HG03039 (cell line): ENCODE data around the gene PTCH1.

ENCODE experiments used
- ATAC-seq: cut with Tn5 transposase; IDR thresholded peaks from one replicate; pipeline ENCODE4 v1.9.1; 2021; ENCODE audit warnings: mild to moderate bottlenecking, moderate library complexity; ENCODE audit not compliant: unreplicated experiment

Gene PTCH1

GRCh38 chr9:95468791-95469190 is 48.0 kb downstream of the PTCH1 start:
- ATAC-seq = no peak

DNA sequence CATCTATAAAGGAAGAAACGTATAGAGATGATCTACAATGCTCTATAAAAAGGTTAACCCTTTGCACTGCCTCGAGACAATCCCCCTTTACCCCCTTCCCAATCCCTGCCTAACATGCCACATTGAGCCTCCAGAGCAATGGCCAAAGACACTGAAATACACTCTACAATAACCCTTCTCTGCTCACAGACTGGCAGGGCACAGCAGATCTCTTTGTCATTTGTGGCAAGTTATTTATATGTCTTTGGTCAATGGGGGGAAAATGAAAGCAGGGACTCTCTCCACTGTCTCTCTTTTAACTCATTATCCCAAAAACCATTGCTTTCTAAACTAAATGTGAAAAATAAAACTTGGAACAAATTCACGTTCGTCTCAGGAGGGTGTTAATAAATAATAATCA is 51.7 kb downstream of the PTCH1 start:
- no peak for ATAC-seq

DNA sequence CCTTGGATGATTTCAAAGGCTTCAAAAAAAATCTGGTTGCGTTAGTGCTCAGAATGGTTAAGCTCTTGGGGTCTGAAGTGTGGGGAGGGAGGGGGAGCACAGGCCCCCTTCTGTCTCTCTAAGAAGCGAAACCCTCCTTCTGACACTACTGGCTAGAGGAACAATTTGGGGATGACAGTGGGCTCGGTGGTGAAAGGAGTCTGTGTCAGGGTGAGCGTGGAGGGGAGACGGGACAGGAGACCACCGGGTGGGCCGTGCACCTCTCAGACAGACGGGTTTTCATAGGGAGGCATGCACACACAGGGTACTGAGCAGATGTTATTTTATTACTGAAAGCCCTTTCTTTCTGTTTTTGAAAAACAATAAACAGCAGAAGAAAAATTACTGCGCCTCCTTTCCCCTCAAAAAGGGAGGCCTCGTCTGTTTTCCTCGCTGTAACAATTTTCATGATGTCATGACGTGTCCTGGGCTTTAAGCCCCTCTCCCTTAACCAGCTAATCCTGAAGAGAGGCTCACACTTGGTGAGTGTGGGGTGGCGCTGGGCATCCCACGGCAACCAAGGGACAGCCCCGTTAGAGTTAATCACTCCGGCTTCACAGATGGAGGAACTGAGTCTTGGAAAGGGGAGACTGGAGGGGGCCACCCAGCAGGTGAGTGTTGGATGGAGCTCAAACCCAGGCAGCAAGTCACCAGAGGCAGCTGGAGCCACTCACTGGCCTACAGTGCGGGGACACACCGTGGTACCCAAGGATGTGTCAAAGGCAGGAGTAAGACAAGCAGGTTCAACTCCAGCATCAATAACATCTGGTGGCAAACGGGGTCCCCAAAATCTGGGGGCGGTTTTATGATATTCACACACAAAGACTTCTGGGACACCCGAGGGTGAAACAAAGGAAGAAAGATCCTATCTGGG is 53.4 kb downstream of the PTCH1 start:
- ATAC-seq = no peak

DNA sequence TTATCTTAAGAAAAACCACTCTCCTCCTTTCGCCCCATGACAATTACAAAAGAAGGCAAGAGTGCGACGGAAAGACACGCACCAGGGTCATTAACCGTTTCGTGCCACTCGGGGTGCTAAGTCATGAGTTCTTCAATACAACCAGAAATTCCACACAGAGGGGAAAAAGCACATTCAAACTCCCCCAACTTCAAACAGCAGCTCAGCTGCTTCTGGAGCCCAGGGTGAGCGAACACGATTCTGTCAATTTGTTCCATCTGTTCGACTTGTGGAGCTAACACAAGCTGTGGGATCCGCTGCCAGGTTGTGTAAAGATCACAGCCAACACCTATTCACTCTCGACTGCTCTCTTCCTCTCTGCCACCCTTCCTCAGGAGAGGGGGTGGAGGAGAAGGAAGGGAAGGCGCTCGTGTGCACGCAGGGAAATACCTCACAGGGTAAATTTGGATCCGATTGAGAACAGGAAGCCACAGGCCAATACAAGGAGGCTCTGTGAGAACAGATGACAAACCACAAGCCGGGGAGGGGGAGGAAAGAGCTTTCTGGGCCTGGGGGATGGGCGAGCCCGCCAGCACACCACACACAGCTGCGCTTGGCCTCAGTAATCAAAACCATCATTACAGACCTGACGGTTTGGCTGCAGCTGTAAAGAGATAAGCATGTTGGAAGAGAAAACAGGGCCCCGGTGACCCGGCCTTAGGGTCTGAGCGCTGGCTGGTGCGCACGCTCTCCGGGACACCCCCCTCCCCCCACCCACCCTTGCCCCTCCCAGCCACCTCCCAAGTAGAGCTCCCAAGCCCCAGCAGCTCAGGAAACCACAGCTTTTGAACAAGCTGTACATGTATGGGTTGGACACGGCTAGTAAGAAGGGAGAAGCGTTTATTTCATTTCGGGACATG is 54.3 kb downstream of the PTCH1 start:
- peak; percentile 86 for ATAC-seq

GRCh38 chr9:95461448-95462248 is 55.1 kb downstream of the PTCH1 start:
- ATAC-seq = no peak

DNA sequence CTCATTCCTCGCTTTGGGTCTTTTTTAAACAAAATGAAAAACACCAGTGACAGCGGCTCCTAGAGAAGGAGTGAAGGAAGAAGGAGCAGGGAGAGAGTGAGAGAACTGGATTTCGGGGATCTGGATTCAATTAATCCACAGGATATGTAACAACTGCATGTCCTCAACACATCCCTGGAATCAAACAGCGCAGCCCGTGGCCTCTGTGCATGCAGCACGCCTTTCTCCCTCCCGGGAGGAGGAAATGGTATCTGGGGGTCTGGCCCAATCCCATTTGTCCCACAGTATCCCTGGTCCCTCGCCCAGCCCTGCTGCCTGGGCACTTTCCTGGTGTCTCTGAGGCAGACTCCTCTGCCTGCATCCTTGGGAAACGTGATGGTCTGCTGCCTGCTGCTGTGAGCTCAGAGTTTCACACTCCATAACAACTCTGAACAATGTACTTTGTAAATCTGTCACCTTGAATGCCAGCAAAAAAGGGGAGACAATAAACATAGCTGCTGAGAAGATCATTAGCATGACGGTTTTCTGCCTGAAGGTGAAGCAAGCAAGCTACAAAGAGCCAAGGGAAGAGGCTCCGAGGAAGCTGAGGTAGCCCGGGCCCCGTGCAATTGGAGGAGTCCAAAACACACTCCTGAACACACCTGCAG is 56.1 kb downstream of the PTCH1 start:
- no peak for ATAC-seq

GRCh38 chr9:95459851-95460517 is 56.8 kb downstream of the PTCH1 start:
- no peak for ATAC-seq

- ATAC-seq = no peak
Observed at GRCh38 chr9:95459178-95459577, 57.6 kb downstream of the PTCH1 start.

DNA sequence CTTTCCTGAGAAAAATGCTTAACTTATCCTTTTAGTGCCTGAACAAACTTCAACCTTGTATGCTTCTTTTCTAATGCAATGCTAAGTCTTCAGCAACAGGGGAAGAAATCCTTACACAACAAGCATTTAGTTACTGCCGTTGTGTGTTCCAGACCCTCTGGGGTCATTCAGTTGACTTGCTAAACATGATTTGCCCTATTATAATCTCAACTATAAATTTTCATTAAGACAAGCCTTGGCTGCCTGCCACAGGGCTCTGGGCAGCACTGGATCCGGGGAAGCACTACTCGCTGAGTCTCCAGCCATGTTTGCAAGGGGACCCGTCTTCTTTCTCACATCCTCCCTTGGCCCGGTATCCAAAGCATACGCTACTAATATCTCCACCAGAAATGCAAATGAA is 58.1 kb downstream of the PTCH1 start:
- no peak for ATAC-seq

- no peak for ATAC-seq
Observed at GRCh38 chr9:95457769-95458168, 59.0 kb downstream of the PTCH1 start.

DNA sequence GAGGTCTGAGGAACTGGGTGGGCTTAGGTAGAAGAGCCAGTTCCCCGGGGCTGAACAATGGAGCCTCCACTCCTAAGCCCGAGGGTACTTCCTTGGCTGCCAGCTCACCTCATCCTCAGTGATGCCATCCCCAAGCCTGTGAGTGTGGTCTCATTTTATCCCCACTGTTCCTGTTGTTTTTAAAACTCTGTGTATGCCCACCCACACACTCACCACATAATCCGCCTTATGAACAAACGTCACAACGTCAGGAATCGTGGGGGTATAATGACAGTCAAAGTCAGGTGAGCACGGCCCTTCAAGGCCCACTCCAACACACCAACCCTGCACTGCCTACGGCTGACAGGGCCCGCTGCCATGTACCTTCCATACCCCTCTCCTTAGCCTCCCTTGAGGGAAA is 61.1 kb downstream of the PTCH1 start:
- ATAC-seq = no peak

DNA sequence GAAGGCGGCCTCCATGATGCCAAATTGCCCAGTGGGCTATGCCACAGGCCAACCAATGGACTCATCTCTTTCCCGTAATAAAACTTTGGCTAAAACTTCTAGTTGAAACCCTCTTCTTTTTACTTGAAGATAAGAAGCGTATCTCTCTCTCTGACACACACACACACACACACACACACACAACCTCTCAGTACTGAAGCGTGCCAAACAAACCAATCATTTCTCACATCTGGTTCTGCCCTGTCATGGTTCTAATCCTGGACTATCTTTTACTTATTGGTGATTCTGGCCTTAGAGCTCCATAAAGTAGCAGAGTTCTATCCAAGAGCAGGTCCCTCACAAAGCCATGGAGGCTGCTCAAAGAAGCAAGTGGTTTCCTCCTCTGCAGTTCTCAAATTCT is 64.6 kb downstream of the PTCH1 start:
- ATAC-seq = no peak

GRCh38 chr9:95451065-95451426 is 65.7 kb downstream of the PTCH1 start:
- no peak for ATAC-seq

- no peak for ATAC-seq
Observed at GRCh38 chr9:95450171-95451064, 66.4 kb downstream of the PTCH1 start.

- no peak for ATAC-seq
Observed at GRCh38 chr9:95449016-95449415, 67.8 kb downstream of the PTCH1 start.

GRCh38 chr9:95447660-95448420 is 68.9 kb downstream of the PTCH1 start:
- no peak for ATAC-seq

GRCh38 chr9:95446984-95447383 is 69.8 kb downstream of the PTCH1 start:
- ATAC-seq = no peak

DNA sequence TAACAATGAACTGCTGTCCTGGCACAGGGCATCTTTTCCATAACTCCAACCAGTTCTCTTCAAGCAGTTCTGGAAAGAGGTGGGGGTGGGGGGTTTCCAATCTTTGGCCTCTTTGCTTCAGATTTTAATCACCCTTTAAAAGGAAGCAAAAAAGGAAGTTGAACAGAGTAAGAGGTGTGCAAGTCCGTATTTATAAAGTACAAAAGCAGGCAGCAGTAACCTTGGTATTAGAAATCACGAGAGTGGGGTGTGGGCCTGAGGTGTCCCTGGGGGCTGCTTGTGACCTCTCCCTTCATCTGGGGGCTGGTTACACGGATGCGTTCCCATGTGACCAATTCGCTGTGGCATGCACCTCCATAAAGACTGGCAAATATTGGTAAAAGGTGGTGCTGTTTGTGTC is 70.5 kb downstream of the PTCH1 start:
- no peak for ATAC-seq
